Endothelial cell of umbilical vein (primary cell): ENCODE results near the gene AMMECR1. TPM values are rescaled to one million over a fixed set of nuclear protein-coding genes. Genes with fewer than 3 reads are reported as not detected.

ENCODE experiments used
- BruUV-seq: library from RNA; stranded (reverse); fragments of 400-500 nt; replicated peaks from 2 replicates; lab custom pipeline; 2021; lab: Mats Ljungman, UMichigan
- CTCF ChIA-PET: fragments of 300-600, 350-600 bp; sonication (Branson Sonifier 250); formaldehyde crosslinking; loops from one replicate; lab custom pipeline; 2021; ENCODE audit warnings: antibody characterized with exemption, inconsistent platforms; lab: Charles Lee
- POLR2A ChIA-PET: fragments of 300-600, 350-600 bp; sonication (Branson Sonifier 250); formaldehyde crosslinking; loops from one replicate; lab custom pipeline; 2021; ENCODE audit warnings: antibody characterized with exemption, inconsistent platforms; lab: Charles Lee
- DNase-seq: peaks from one replicate; pipeline ENCODE4 v3.0.0-alpha.2; 2011; ENCODE audit warnings: low read depth, low spot score
- FAIRE-seq: peaks from 2 replicates; lab custom pipeline; 2011; peaks lifted over from hg19 to GRCh38; lab: Jason Lieb, UNC
- H2AFZ ChIP-seq: 2 replicates; pipeline ENCODE4 v1.6.0; 2012; ENCODE audit warnings: low read depth, low read length, control low read depth, inconsistent platforms
- H3K27ac ChIP-seq: 2 replicates; pipeline ENCODE4 v1.5.1; 2011; ENCODE audit warnings: low read depth, mild to moderate bottlenecking, control low read depth, low read length, moderate library complexity; ENCODE audit not compliant: insufficient read depth
- H3K27me3 ChIP-seq, 2 experiments: 2 replicates each; pipeline versions ENCODE4 v1.6.0 to v1.6.1; 2011; ENCODE audit warnings: low read length in 2 of 2, mixed read lengths in 1 of 2; ENCODE audit not compliant: control insufficient read depth in 2 of 2, insufficient read depth in 2 of 2
- H3K36me3 ChIP-seq, 2 experiments: 2 replicates in 1 of 2; 3 replicates in 1 of 2; pipeline ENCODE4 v1.5.1; 2011; ENCODE audit warnings: low read length in 2 of 2, mild to moderate bottlenecking in 1 of 2, moderate library complexity in 1 of 2; ENCODE audit not compliant: control insufficient read depth in 2 of 2, insufficient read depth in 2 of 2; ENCODE audit errors: extremely low read depth in 1 of 2
- H3K4me1 ChIP-seq: 3 replicates; pipeline ENCODE4 v1.5.1; 2011; ENCODE audit warnings: mild to moderate bottlenecking, low read length; ENCODE audit not compliant: control insufficient read depth, insufficient read depth; ENCODE audit errors: extremely low read depth
- H3K4me2 ChIP-seq: 2 replicates; pipeline ENCODE4 v1.6.1; 2011; ENCODE audit warnings: low read length, control low read depth, mixed read lengths; ENCODE audit not compliant: insufficient read depth
- H3K4me3 ChIP-seq, 3 experiments: fragments of 200-600 bp in 1 of 3; sonication (generic), shearing (Covaris generic) in 1 of 3; replicated peaks in 1 of 3; 2 replicates each; pipeline ENCODE4 v1.5.1; 2011 to 2016; ENCODE audit warnings: control low read depth in 3 of 3, low read length in 3 of 3, mild to moderate bottlenecking in 2 of 3, inconsistent platforms in 1 of 3, low read depth in 1 of 3, moderate library complexity in 1 of 3; ENCODE audit not compliant: insufficient read depth in 1 of 3
- H3K79me2 ChIP-seq: 2 replicates; pipeline ENCODE4 v1.6.0; 2012; ENCODE audit warnings: low read length, inconsistent platforms; ENCODE audit not compliant: control insufficient read depth, insufficient read depth
- H3K9ac ChIP-seq: replicated peaks from 2 replicates; pipeline ENCODE3; 2011; ENCODE audit warnings: low read length, control low read depth; ENCODE audit not compliant: insufficient read depth; ENCODE audit errors: extremely low read depth
- H3K9me1 ChIP-seq: replicated peaks from 3 replicates; pipeline ENCODE4 v1.6.0; 2011; ENCODE audit warnings: mild to moderate bottlenecking, low read length; ENCODE audit not compliant: control insufficient read depth, insufficient read depth; ENCODE audit errors: extremely low read depth
- H3K9me3 ChIP-seq: replicated peaks from 2 replicates; pipeline ENCODE4 v1.5.1; 2012; ENCODE audit warnings: low read length, inconsistent platforms; ENCODE audit not compliant: control insufficient read depth, insufficient read depth
- H4K20me1 ChIP-seq: replicated peaks from 2 replicates; pipeline ENCODE3; 2011; ENCODE audit warnings: mild to moderate bottlenecking, low read length; ENCODE audit not compliant: control insufficient read depth, insufficient read depth; ENCODE audit errors: extremely low read depth
- EZH2 ChIP-seq: IDR thresholded peaks from 2 replicates; pipeline ENCODE4 v1.6.1; 2012; ENCODE audit warnings: borderline replicate concordance, low read depth, mild to moderate bottlenecking, moderate library complexity, low read length, inconsistent platforms; ENCODE audit not compliant: severe bottlenecking
- FOS ChIP-seq: IDR thresholded peaks from 2 replicates; pipeline ENCODE4 v1.6.1; 2011; ENCODE audit warnings: mild to moderate bottlenecking, low read length, moderate library complexity, borderline replicate concordance; ENCODE audit not compliant: insufficient read depth
- GATA2 ChIP-seq: IDR thresholded peaks from 2 replicates; pipeline ENCODE4 v1.7.0; 2011; ENCODE audit warnings: low read depth, mild to moderate bottlenecking, moderate library complexity, mixed read lengths, low read length; ENCODE audit not compliant: insufficient read length, insufficient read depth
- JUN ChIP-seq: IDR thresholded peaks from 2 replicates; pipeline ENCODE4 v1.6.1; 2011; ENCODE audit warnings: borderline replicate concordance, low read depth; ENCODE audit not compliant: insufficient read length, insufficient read depth
- MAX ChIP-seq: IDR thresholded peaks from 2 replicates; pipeline ENCODE4 v1.6.1; 2011; ENCODE audit not compliant: insufficient read depth, insufficient read length
- MYC ChIP-seq: IDR thresholded peaks from one replicate; pipeline ENCODE4 v1.6.1; 2011; ENCODE audit warnings: mild to moderate bottlenecking, low read depth, low read length
- POLR2A ChIP-seq: IDR thresholded peaks from 2 replicates; pipeline ENCODE4 v1.6.1; 2012; ENCODE audit warnings: low read depth, mild to moderate bottlenecking, control low read depth, low read length
- POLR2AphosphoS5 ChIP-seq: IDR thresholded peaks from 2 replicates; pipeline ENCODE4 v1.6.1; 2012; ENCODE audit warnings: low read depth, mild to moderate bottlenecking, control low read depth, low read length, moderate library complexity; ENCODE audit not compliant: insufficient read depth
- dilution Hi-C: fragments of 300-500 bp; cut with MboI; formaldehyde crosslinking; loops from one replicate; pipeline ENCODE4 v1.15.0; 2019; ENCODE audit warnings: low sequenced_read_pairs; ENCODE audit not compliant: extremely low pct_ligation_motif_present
- intact Hi-C: fragments of 100-400 bp; cut with micrococcal nuclease; formaldehyde crosslinking; loops from one replicate; pipeline ENCODE4 v1.10.0; 2022
- polyA plus RNA-seq, 4 experiments: library from polyadenylated mRNA; depleted of rRNA in 3 of 4; stranded (reverse) in 3 of 4; unstranded in 1 of 4; fragments of >200 nt; gene quantifications; 2 replicates each; pipeline versions ENCODE4 v1.2.1 to v1.2.3, GENCODE V29; 2011 to 2012; ENCODE audit warnings: missing spikeins in 1 of 4
- total RNA-seq: library from RNA; stranded (reverse); gene quantifications from 2 replicates; pipeline ENCODE4 v1.2.3, GENCODE V29; 2021
- TF ChIP-seq, protein P1 (sequence below), 2 donors: IDR thresholded peaks; 1 replicate in 1 of 2; 2 replicates in 1 of 2; pipeline ENCODE4 v1.5.1; 2011; ENCODE audit warnings: low read length in 2 of 2, mild to moderate bottlenecking in 2 of 2, moderate library complexity in 2 of 2, control low read depth in 1 of 2, inconsistent platforms in 1 of 2, low read depth in 1 of 2; ENCODE audit not compliant: insufficient read depth in 1 of 2; ENCODE audit errors: extremely low read depth in 1 of 2

Gene AMMECR1
- total and polyA plus RNA-seq, 2 donors (not counting 3 experiments of a cell fraction or from before 2014, with no cell fraction given): 3.6 to 6.9 TPM

DNA sequence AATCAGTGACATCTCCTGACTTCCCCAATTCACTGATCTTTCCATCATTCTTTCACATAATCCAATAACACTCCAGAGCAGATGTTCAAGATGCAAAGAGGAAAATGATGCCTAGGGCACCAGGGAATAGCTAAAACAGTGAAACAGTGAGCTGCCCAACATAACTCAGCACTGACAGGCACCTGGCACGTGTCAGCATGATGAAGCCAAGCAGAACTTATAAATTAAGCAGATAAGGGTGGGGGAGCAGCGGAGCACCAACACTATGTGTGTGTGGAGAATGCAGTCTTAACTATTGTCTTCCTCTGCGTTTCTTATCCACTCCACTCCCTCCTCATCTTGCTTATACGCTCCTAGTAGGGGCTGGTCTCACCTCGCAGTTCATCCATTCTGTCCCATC lies 89.4 kb downstream of the AMMECR1 start:
- Histone ChIP-seq H3K4me2 (no peak overlapping the region), H3K4me3 (no peak overlapping the region), H3K9ac (no peak overlapping the region), H2AFZ (no peak overlapping the region), H3K36me3 (no peaks in the 10 kb centered on the region), H4K20me1 (no peaks in the 10 kb centered on the region), H3K9me3 (no peaks in the 10 kb centered on the region), H3K9me1 (no peaks in the 10 kb centered on the region), H3K27me3 (no peaks in the 10 kb centered on the region), H3K79me2 (no peaks in the 10 kb centered on the region), H3K27ac (no peak overlapping the region), H3K4me1 (peaks cover 2% of the 10 kb centered on the region)
- dilution Hi-C loops (no loop called here), intact Hi-C loops (no loop called here)
- POLR2A ChIA-PET: no interaction called here
- FAIRE-seq: no peak
- CTCF ChIA-PET: interaction anchor here (1.3 kb wide), 1 partner anchor 89 kb away, joined by 3 read pairs; no protein-coding TSS in a partner anchor
- no TSS peak for BruUV-seq
- TF ChIP-seq POLR2A: no peak
- no peak for TF ChIP-seq EZH2
- TF ChIP-seq GATA2: no peak
- TF ChIP-seq MYC: no peak
- no peak for TF ChIP-seq MAX
- no peak for TF ChIP-seq POLR2AphosphoS5
- TF ChIP-seq FOS: no peak
- TF ChIP-seq, protein P1, sequence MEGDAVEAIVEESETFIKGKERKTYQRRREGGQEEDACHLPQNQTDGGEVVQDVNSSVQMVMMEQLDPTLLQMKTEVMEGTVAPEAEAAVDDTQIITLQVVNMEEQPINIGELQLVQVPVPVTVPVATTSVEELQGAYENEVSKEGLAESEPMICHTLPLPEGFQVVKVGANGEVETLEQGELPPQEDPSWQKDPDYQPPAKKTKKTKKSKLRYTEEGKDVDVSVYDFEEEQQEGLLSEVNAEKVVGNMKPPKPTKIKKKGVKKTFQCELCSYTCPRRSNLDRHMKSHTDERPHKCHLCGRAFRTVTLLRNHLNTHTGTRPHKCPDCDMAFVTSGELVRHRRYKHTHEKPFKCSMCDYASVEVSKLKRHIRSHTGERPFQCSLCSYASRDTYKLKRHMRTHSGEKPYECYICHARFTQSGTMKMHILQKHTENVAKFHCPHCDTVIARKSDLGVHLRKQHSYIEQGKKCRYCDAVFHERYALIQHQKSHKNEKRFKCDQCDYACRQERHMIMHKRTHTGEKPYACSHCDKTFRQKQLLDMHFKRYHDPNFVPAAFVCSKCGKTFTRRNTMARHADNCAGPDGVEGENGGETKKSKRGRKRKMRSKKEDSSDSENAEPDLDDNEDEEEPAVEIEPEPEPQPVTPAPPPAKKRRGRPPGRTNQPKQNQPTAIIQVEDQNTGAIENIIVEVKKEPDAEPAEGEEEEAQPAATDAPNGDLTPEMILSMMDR (IDR thresholded peaks at IDR 0.05; ENCODE audit: extremely low read depth in 1 of 2, insufficient read depth in 1 of 2, low read depth in 1 of 2, low read length in 2 of 2): no peak
- no peak for TF ChIP-seq JUN
- DNase-seq: no peak
